GM12864 (cell line): ENCODE results near the gene FAM98A.

ENCODE experiments used
- DNase-seq: peaks from one replicate; pipeline ENCODE4 v3.0.0-alpha.2; 2011; ENCODE audit warnings: low read depth
- H3K4me3 ChIP-seq: 2 replicates; pipeline ENCODE4 v1.5.1; 2011; ENCODE audit warnings: mild to moderate bottlenecking, low read depth, low read length, control low read depth
- TF ChIP-seq, protein P1 (sequence below): IDR thresholded peaks from 2 replicates; pipeline ENCODE4 v1.5.1; 2011; ENCODE audit warnings: low read depth, mild to moderate bottlenecking, moderate library complexity, low read length, control low read depth, inconsistent platforms; ENCODE audit errors: missing control alignments

The FAM98A gene

DNA sequence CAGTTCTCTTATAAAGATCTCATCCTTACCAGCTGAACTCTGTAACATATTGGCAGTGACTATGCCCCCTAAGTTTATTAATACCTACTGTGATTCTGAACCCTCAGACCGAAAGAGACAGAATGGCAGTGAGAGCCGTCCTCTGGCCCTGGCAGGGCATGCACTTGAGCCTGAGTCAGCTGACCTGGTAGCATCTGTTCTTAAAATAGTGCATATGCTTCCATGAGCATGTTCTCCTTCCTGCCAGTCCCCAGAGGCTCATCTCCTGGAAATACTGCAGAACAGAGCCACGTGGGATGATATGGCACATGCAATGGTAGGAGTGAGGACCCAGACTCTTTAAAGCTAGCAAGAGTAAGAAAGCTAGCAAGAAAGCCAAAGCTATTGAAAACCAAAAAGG, 63.7 kb downstream of the FAM98A start:
- TF ChIP-seq, protein P1, sequence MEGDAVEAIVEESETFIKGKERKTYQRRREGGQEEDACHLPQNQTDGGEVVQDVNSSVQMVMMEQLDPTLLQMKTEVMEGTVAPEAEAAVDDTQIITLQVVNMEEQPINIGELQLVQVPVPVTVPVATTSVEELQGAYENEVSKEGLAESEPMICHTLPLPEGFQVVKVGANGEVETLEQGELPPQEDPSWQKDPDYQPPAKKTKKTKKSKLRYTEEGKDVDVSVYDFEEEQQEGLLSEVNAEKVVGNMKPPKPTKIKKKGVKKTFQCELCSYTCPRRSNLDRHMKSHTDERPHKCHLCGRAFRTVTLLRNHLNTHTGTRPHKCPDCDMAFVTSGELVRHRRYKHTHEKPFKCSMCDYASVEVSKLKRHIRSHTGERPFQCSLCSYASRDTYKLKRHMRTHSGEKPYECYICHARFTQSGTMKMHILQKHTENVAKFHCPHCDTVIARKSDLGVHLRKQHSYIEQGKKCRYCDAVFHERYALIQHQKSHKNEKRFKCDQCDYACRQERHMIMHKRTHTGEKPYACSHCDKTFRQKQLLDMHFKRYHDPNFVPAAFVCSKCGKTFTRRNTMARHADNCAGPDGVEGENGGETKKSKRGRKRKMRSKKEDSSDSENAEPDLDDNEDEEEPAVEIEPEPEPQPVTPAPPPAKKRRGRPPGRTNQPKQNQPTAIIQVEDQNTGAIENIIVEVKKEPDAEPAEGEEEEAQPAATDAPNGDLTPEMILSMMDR, result no peak
- DNase-seq, result no peak
- H3K4me3 ChIP-seq, result no peak overlapping the region
